H1 (cell line): ENCODE results near the gene PCDH9. TPM values are rescaled to one million over a fixed set of nuclear protein-coding genes. Genes with fewer than 3 reads are reported as not detected.

ENCODE experiments used
- CTCF ChIA-PET: fragments of 300-600 bp; sonication (Branson Sonifier 250); formaldehyde crosslinking; loops from one replicate; lab custom pipeline; 2021; ENCODE audit not compliant: partially characterized antibody; lab: Charles Lee
- POLR2A ChIA-PET: fragments of 300-600 bp; sonication (Branson Sonifier 250); formaldehyde crosslinking; loops from one replicate; lab custom pipeline; 2021; ENCODE audit warnings: inconsistent platforms; ENCODE audit not compliant: partially characterized antibody; lab: Charles Lee
- DNase-seq, 2 experiments: peaks; one replicate each; pipeline versions ENCODE4 v3.0.0 to v3.0.0-alpha.2; 2010 to 2022; ENCODE audit warnings: low spot score in 2 of 2, low read depth in 1 of 2, mixed read lengths in 1 of 2
- FAIRE-seq: peaks from 2 replicates; lab custom pipeline; 2011; peaks lifted over from hg19 to GRCh38; lab: Jason Lieb, UNC
- H2AFZ ChIP-seq: 2 replicates; pipeline ENCODE4 v1.8.1; 2012; ENCODE audit warnings: low read length, inconsistent platforms
- H2AK5ac ChIP-seq: 2 replicates; pipeline ENCODE4 v1.6.1; 2013; ENCODE audit warnings: low read depth, low read length
- H2BK120ac ChIP-seq: replicated peaks from 2 replicates; pipeline ENCODE3; 2013; ENCODE audit warnings: low read depth, low read length, inconsistent platforms
- H2BK12ac ChIP-seq: 2 replicates; pipeline ENCODE4 v1.6.1; 2013; ENCODE audit warnings: low read depth, low read length
- H2BK15ac ChIP-seq: 2 replicates; pipeline ENCODE4 v1.6.1; 2013; ENCODE audit warnings: low read length
- H2BK20ac ChIP-seq: 2 replicates; pipeline ENCODE4 v1.6.1; 2013; ENCODE audit warnings: low read length
- H2BK5ac ChIP-seq: 2 replicates; pipeline ENCODE4 v1.6.1; 2013; ENCODE audit warnings: low read depth, low read length
- H3K14ac ChIP-seq: 2 replicates; pipeline ENCODE4 v1.6.1; 2013; ENCODE audit warnings: inconsistent platforms; ENCODE audit not compliant: insufficient read length
- H3K18ac ChIP-seq: 2 replicates; pipeline ENCODE4 v1.6.1; 2013; ENCODE audit warnings: low read length; ENCODE audit errors: extremely low read depth
- H3K23ac ChIP-seq: 2 replicates; pipeline ENCODE4 v1.6.1; 2013; ENCODE audit warnings: inconsistent platforms; ENCODE audit not compliant: insufficient read length
- H3K23me2 ChIP-seq: 2 replicates; pipeline ENCODE4 v1.6.1; 2013; ENCODE audit warnings: low read depth, low read length
- H3K27ac ChIP-seq: 2 replicates; pipeline ENCODE4 v1.6.1; 2011; ENCODE audit warnings: low read depth, low read length, inconsistent platforms
- H3K27me3 ChIP-seq, 4 experiments: replicated peaks in 1 of 4; 1 replicate in 1 of 4; 2 replicates in 3 of 4; pipeline versions ENCODE4 v1.6.1 to v1.8.1; 2011 to 2013; ENCODE audit warnings: low read length in 3 of 4, mild to moderate bottlenecking in 3 of 4, inconsistent platforms in 2 of 4, mixed read lengths in 2 of 4, moderate library complexity in 1 of 4; ENCODE audit not compliant: control insufficient read depth in 3 of 4, insufficient read depth in 3 of 4; ENCODE audit errors: extremely low read depth in 1 of 4
- H3K36me3 ChIP-seq, 4 experiments: 2 replicates each; pipeline versions ENCODE4 v1.6.1 to v1.8.1; 2011 to 2013; ENCODE audit warnings: mild to moderate bottlenecking in 4 of 4, low read length in 3 of 4, moderate library complexity in 2 of 4, control low read depth in 1 of 4, inconsistent platforms in 1 of 4; ENCODE audit not compliant: insufficient read depth in 4 of 4, control insufficient read depth in 2 of 4
- H3K4ac ChIP-seq: replicated peaks from 2 replicates; pipeline ENCODE3; 2013; ENCODE audit warnings: low read length, low read depth, mixed read lengths, inconsistent platforms; ENCODE audit not compliant: insufficient read length
- H3K4me1 ChIP-seq, 4 experiments: replicated peaks in 1 of 4; 1 replicate in 1 of 4; 2 replicates in 3 of 4; pipeline versions ENCODE4 v1.6.1 to v1.8.1; 2011 to 2013; ENCODE audit warnings: low read length in 3 of 4, inconsistent platforms in 2 of 4, mixed read lengths in 1 of 4; ENCODE audit not compliant: insufficient read depth in 4 of 4, control insufficient read depth in 3 of 4
- H3K4me2 ChIP-seq, 2 experiments: 2 replicates each; pipeline versions ENCODE4 v1.6.1 to v1.8.1; 2011 to 2013; ENCODE audit warnings: low read depth in 2 of 2, low read length in 2 of 2, control low read depth in 1 of 2, inconsistent platforms in 1 of 2, mild to moderate bottlenecking in 1 of 2; ENCODE audit not compliant: insufficient read depth in 1 of 2
- H3K4me3 ChIP-seq, 4 experiments: fragments of 200-600, 300-600 bp in 1 of 4; sonication (generic), shearing (Covaris generic), sonication (Bioruptor Twin) in 1 of 4; 2 replicates each; pipeline versions ENCODE4 v1.5.1 to v1.8.1; 2011 to 2016; ENCODE audit warnings: low read length in 4 of 4, low read depth in 3 of 4, control low read depth in 2 of 4, inconsistent platforms in 2 of 4, mild to moderate bottlenecking in 2 of 4, mixed read lengths in 1 of 4, moderate library complexity in 1 of 4; ENCODE audit not compliant: insufficient read depth in 2 of 4; ENCODE audit errors: extremely low read depth in 1 of 4
- H3K56ac ChIP-seq: replicated peaks from 2 replicates; pipeline ENCODE3; 2013; ENCODE audit warnings: low read depth, mild to moderate bottlenecking, mixed read lengths, low read length, inconsistent platforms; ENCODE audit not compliant: insufficient read length
- H3K79me1 ChIP-seq: 2 replicates; pipeline ENCODE4 v1.6.1; 2013; ENCODE audit warnings: low read depth, low read length, control low read depth
- H3K79me2 ChIP-seq, 2 experiments: 2 replicates each; pipeline versions ENCODE4 v1.6.1 to v1.8.1; 2012 to 2013; ENCODE audit warnings: low read length in 2 of 2, mild to moderate bottlenecking in 2 of 2, inconsistent platforms in 1 of 2; ENCODE audit not compliant: insufficient read depth in 2 of 2, control insufficient read depth in 1 of 2
- H3K9ac ChIP-seq, 4 experiments: replicated peaks in 1 of 4; 1 replicate in 1 of 4; 2 replicates in 3 of 4; pipeline versions ENCODE4 v1.6.1 to v1.8.1; 2011 to 2013; ENCODE audit warnings: low read depth in 3 of 4, low read length in 3 of 4, control low read depth in 2 of 4, mild to moderate bottlenecking in 2 of 4, moderate library complexity in 2 of 4, inconsistent platforms in 1 of 4; ENCODE audit errors: extremely low read depth in 1 of 4
- H3K9me3 ChIP-seq, 2 experiments: 2 replicates each; pipeline versions ENCODE4 v1.6.1 to v1.8.1; 2012 to 2013; ENCODE audit warnings: mild to moderate bottlenecking in 2 of 2, moderate library complexity in 2 of 2, control low read depth in 1 of 2, inconsistent platforms in 1 of 2, low read depth in 1 of 2, low read length in 1 of 2, mixed read lengths in 1 of 2; ENCODE audit not compliant: insufficient read depth in 2 of 2
- H4K20me1 ChIP-seq, 2 experiments: replicated peaks in 1 of 2; 2 replicates each; pipeline versions ENCODE3 to v1.8.1; 2011 to 2013; ENCODE audit warnings: inconsistent platforms in 2 of 2, low read length in 2 of 2, mild to moderate bottlenecking in 1 of 2; ENCODE audit not compliant: insufficient read depth in 2 of 2, control insufficient read depth in 1 of 2
- H4K5ac ChIP-seq: 2 replicates; pipeline ENCODE4 v1.6.1; 2013; ENCODE audit warnings: low read length, low read depth, mixed read lengths, inconsistent platforms; ENCODE audit not compliant: insufficient read length
- H4K8ac ChIP-seq: 2 replicates; pipeline ENCODE4 v1.8.0; 2013; ENCODE audit warnings: mild to moderate bottlenecking, moderate library complexity, low read length, inconsistent platforms; ENCODE audit not compliant: insufficient read depth; ENCODE audit errors: extremely low read depth
- H4K91ac ChIP-seq: replicated peaks from 2 replicates; pipeline ENCODE3; 2013; ENCODE audit warnings: low read length, mixed read lengths, inconsistent platforms; ENCODE audit not compliant: insufficient read length
- EGR1 ChIP-seq: IDR thresholded peaks from 2 replicates; pipeline ENCODE4 v1.6.1; 2011; ENCODE audit warnings: low read depth, low read length, borderline replicate concordance
- MAFK ChIP-seq: IDR thresholded peaks from 2 replicates; pipeline ENCODE4 v1.6.1; 2012; ENCODE audit warnings: low read depth, mild to moderate bottlenecking, improper control_type of control experiment, low read length
- WGBS, 2 experiments: shearing (Covaris generic) in 1 of 2; methylation state at CpG; one replicate each; pipeline versions ENCODE4 v1.1.6 to v1.1.7; 2013 to 2015; ENCODE audit warnings: low lambda C conversion rate in 2 of 2, mixed read lengths in 2 of 2, inconsistent platforms in 1 of 2, low coverage in 1 of 2, missing lambda C conversion rate in 1 of 2; ENCODE audit not compliant: insufficient replicate concordance in 2 of 2, insufficient coverage in 1 of 2, insufficient read length in 1 of 2; ENCODE audit errors: extremely low coverage in 1 of 2, missing lambda C conversion rate in 1 of 2; 5-methylcytosine and 5-hydroxymethylcytosine counted together
- polyA plus RNA-seq, 7 experiments: library from polyadenylated mRNA; depleted of rRNA in 3 of 7; stranded (reverse) in 5 of 7; unstranded in 2 of 7; fragments of >200 nt in 5 of 7; fragments of 200-250 nt in 2 of 7; gene quantifications; 1 replicate in 5 of 7; 2 replicates in 1 of 7; 4 replicates in 1 of 7; pipeline versions ENCODE4 v1.2.1 to v1.2.3, GENCODE V29; 2011 to 2013; ENCODE audit warnings: missing spikeins in 2 of 7, mixed read lengths in 2 of 7
- total RNA-seq: library from RNA; stranded (reverse); fragmentation: NEBNext Ultra II Directional; extraction: Animal tissue kit (Norgen Biotek cat#: 25700); gene quantifications from 2 replicates; pipeline ENCODE4 v1.2.1, GENCODE V29; 2021

The PCDH9 gene
- total and polyA plus RNA-seq, 2 of the 8 experiments (the other 6 are each of a cell fraction or from before 2014, with no cell fraction given): 0.12 to 0.60 TPM

GRCh38 chr13:67036699-67037457 is 193.3 kb downstream of the PCDH9 start:
- no peak overlapping the region for H3K56ac ChIP-seq
- H3K27ac ChIP-seq: no peak overlapping the region
- DNase-seq (no peak), FAIRE-seq (no peak)
- no peaks in the 10 kb centered on the region for H3K9me3 ChIP-seq
- H2AFZ ChIP-seq: no peak overlapping the region
- no peak overlapping the region for H3K14ac ChIP-seq
- no peak overlapping the region for H2BK120ac ChIP-seq
- no peaks in the 10 kb centered on the region for H3K36me3 ChIP-seq
- 77% methylated on average over 10 of the region's 10 CpGs; no CpG with 5 or more reads in 1 of the 2 experiments for WGBS, 2 experiments
- no peaks in the 10 kb centered on the region for H4K20me1 ChIP-seq
- H3K27me3 ChIP-seq: no peaks in the 10 kb centered on the region
- no peak overlapping the region for H3K23ac ChIP-seq
- H3K79me2 ChIP-seq: no peaks in the 10 kb centered on the region
- H4K8ac ChIP-seq: no peak overlapping the region
- H3K4me3 ChIP-seq: no peak overlapping the region
- no peak overlapping the region for H3K18ac ChIP-seq
- no peak overlapping the region for H3K4me2 ChIP-seq
- H4K91ac ChIP-seq: no peak overlapping the region
- no peak overlapping the region for H2BK20ac ChIP-seq
- no peak overlapping the region for H2BK12ac ChIP-seq
- H2BK5ac ChIP-seq: no peak overlapping the region
- POLR2A ChIA-PET: no interaction called here
- H2BK15ac ChIP-seq: no peak overlapping the region
- no peaks in the 10 kb centered on the region for H3K23me2 ChIP-seq
- H3K79me1 ChIP-seq: no peaks in the 10 kb centered on the region
- no peak overlapping the region for H3K9ac ChIP-seq
- H2AK5ac ChIP-seq: no peak overlapping the region
- H3K4me1 ChIP-seq: no peaks in the 10 kb centered on the region; a peak in 1 of 7 replicates
- H3K4ac ChIP-seq: no peak overlapping the region
- CTCF ChIA-PET: interaction anchor here (0.7 kb wide), 1 partner anchor 925 kb away, joined by 3 read pairs; no protein-coding TSS in a partner anchor
- TF ChIP-seq EGR1 (no peak), MAFK (no peak)
- H4K5ac ChIP-seq: no peak overlapping the region
